WERI-Rb-1 (cell line): ENCODE measurements around the gene SLC6A3.
A peak's percentile ranks its signal among the peaks of the same experiment; 100 is the strongest.

Experiments
- DNase-seq: peaks from one replicate; pipeline ENCODE4 v3.0.0-alpha.2; 2020
- H3K27ac ChIP-seq: fragments of 250-450 bp; sonication (Bioruptor Pico); 2 replicates; pipeline ENCODE4 v1.5.1; 2020; ENCODE audit warnings: mild to moderate bottlenecking, moderate library complexity
- H3K27me3 ChIP-seq: fragments of 250-450 bp; sonication (Bioruptor Pico); 2 replicates; pipeline ENCODE4 v1.5.1; 2021; ENCODE audit warnings: mild to moderate bottlenecking, low read depth, moderate library complexity; ENCODE audit not compliant: insufficient read depth, severe bottlenecking
- H3K36me3 ChIP-seq: fragments of 250-450 bp; sonication (Bioruptor Pico); 2 replicates; pipeline ENCODE4 v1.5.1; 2020; ENCODE audit warnings: mild to moderate bottlenecking, moderate library complexity
- H3K4me3 ChIP-seq: 2 replicates; pipeline ENCODE4 v1.5.1; 2011; ENCODE audit warnings: low read depth, mild to moderate bottlenecking, control low read depth, low read length
- H3K9me3 ChIP-seq: fragments of 250-450 bp; sonication (Bioruptor Pico); 2 replicates; pipeline ENCODE4 v1.5.1; 2021; ENCODE audit warnings: mild to moderate bottlenecking, moderate library complexity; ENCODE audit not compliant: severe bottlenecking
- TF ChIP-seq, protein P1 (sequence below): IDR thresholded peaks from 2 replicates; pipeline ENCODE4 v1.5.1; 2011; ENCODE audit warnings: low read depth, mild to moderate bottlenecking, control low read depth, inconsistent platforms, low read length

Gene SLC6A3

GRCh38 chr5:1430121-1430795 lies 15.0 kb downstream of the SLC6A3 start:
- TF ChIP-seq, protein P1, sequence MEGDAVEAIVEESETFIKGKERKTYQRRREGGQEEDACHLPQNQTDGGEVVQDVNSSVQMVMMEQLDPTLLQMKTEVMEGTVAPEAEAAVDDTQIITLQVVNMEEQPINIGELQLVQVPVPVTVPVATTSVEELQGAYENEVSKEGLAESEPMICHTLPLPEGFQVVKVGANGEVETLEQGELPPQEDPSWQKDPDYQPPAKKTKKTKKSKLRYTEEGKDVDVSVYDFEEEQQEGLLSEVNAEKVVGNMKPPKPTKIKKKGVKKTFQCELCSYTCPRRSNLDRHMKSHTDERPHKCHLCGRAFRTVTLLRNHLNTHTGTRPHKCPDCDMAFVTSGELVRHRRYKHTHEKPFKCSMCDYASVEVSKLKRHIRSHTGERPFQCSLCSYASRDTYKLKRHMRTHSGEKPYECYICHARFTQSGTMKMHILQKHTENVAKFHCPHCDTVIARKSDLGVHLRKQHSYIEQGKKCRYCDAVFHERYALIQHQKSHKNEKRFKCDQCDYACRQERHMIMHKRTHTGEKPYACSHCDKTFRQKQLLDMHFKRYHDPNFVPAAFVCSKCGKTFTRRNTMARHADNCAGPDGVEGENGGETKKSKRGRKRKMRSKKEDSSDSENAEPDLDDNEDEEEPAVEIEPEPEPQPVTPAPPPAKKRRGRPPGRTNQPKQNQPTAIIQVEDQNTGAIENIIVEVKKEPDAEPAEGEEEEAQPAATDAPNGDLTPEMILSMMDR, result no peak
- no peak overlapping the region for H3K27ac ChIP-seq
- peak; percentile 4 for DNase-seq
- H3K27me3 ChIP-seq, result no peaks in the 10 kb centered on the region
- peaks cover 37% of the 10 kb centered on the region for H3K9me3 ChIP-seq
- no peaks in the 10 kb centered on the region for H3K36me3 ChIP-seq
- no peak overlapping the region for H3K4me3 ChIP-seq

DNA sequence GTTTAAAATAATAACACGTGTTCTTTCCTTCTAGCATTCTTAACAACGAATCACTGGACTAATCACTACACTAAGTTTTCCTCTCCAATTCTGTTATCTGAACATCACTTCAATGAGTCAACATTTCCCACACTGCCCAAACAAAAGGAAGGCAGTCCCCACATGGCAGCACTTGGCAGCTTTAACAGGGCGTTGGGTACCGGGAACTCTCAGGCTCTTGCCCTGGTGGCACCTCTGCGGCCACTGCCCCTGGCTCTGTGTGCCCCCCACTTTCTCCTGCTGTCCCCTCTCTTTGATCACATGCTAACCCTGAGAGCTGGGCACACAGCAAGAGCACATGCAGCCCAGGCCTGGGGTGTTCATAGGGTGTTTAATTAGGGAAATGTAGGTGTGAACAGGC lies 15.7 kb downstream of the SLC6A3 start:
- Histone ChIP-seq H3K4me3 (no peak overlapping the region), H3K27me3 (no peaks in the 10 kb centered on the region), H3K27ac (no peak overlapping the region), H3K36me3 (no peaks in the 10 kb centered on the region), H3K9me3 (peaks cover 35% of the 10 kb centered on the region)
- TF ChIP-seq, protein P1, result no peak
- DNase-seq, result peak; percentile 4

DNA sequence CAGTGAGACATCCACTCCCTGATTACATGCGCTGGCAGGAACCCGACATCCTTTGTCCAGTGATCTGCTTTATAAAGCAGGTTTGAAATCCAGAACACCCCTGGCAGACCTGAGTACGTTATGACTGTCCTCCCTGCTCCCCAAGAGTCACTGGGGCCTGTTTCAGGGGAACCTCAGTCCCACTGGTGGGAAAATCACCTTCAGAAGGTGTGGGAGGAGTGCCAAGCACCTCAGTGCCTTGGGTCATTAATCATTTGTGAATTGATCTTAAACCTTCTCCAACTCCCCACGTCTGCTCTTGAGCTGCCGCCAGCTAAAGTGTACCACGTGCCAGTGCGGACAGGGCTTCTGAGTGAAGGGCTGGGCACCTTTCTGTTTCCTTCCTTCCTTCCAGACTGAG lies 16.2 kb downstream of the SLC6A3 start:
- H3K36me3 ChIP-seq, result no peaks in the 10 kb centered on the region
- H3K9me3 ChIP-seq, result peaks cover 33% of the 10 kb centered on the region
- no peaks in the 10 kb centered on the region for H3K27me3 ChIP-seq
- TF ChIP-seq, protein P1, result no peak
- peak; percentile 2 for DNase-seq
- H3K27ac ChIP-seq, result no peak overlapping the region
- H3K4me3 ChIP-seq, result no peak overlapping the region

DNA sequence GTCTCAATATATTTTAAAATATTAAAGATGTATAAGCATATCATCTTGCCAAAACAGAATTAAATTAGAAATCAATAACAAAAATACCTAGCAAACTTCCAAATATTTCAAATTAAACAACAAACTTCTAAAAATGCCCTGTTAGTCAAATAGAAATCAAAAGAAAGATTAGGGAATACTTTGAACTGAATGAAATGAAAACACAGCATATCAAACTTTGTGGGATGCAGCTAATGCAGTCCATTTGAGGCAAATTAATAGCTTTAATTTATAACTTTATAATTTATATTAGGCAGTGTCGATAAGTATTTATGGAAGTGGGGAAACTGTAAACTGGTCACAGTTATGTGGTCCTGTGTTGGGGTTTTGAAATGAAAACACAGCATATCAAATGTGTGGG lies 17.1 kb downstream of the SLC6A3 start:
- no peak for DNase-seq
- H3K9me3 ChIP-seq, result peaks cover 26% of the 10 kb centered on the region
- H3K4me3 ChIP-seq, result no peak overlapping the region
- H3K27ac ChIP-seq, result no peak overlapping the region
- TF ChIP-seq, protein P1, result no peak
- no peaks in the 10 kb centered on the region for H3K27me3 ChIP-seq
- H3K36me3 ChIP-seq, result no peaks in the 10 kb centered on the region

DNA sequence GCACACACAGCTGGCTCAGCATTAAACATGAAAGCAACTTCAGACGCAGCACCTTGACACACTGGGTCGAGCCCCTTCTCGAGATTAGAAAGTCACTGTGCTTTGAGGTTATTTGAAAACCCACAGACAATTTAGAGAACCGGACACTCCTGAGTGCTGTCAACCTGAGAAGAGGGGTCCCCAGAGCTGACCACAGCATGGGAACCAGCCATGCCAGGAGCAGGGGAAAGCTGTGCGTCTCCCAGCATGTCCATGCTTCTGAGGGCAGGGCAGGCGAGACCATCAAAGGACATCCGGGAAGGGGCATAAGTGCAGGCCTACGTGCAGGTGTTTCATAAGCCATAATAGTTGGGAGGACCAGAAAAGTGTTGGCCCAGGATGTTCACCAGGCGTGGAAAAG lies 20.5 kb downstream of the SLC6A3 start:
- TF ChIP-seq, protein P1, result no peak
- H3K27me3 ChIP-seq, result no peaks in the 10 kb centered on the region
- H3K27ac ChIP-seq, result no peak overlapping the region
- H3K4me3 ChIP-seq, result no peak overlapping the region
- DNase-seq, result no peak
- peaks cover 24% of the 10 kb centered on the region for H3K9me3 ChIP-seq
- H3K36me3 ChIP-seq, result no peaks in the 10 kb centered on the region
